Measurements from ENCODE around the gene KCNH2. TPM values are rescaled to one million over a fixed set of nuclear protein-coding genes. Genes with fewer than 3 reads are reported as not detected.

KCNH2 gene
- total and polyA plus RNA-seq, 2 experiments from 2014 or later: 2.6 to 14.7 TPM

GRCh38 chr7:150900675-150901074, 77.4 kb downstream of the KCNH2 start:
- H3K4me3 Mint-ChIP-seq: no peak overlapping the region
- ATAC-seq: no peak
- no peak overlapping the region for H3K4me2 ChIP-seq

More at GRCh38 chr7:150900675-150901074, 77.4 kb downstream of the KCNH2 start:
- no peak for DNase-seq (ENCODE audit: low spot score)
- no peak overlapping the region for H3K27ac Mint-ChIP-seq
- no peak for TF ChIP-seq REST (IDR thresholded peaks at IDR 0.05; ENCODE audit: unreplicated experiment)
- TF ChIP-seq ZNF114 (CRISPR knock-in tag; IDR thresholded peaks at IDR 0.05): no peak
- TF ChIP-seq ZNF331 (CRISPR knock-in tag; IDR thresholded peaks at IDR 0.05; ENCODE audit: low read depth): no peak
- TF ChIP-seq STAT1 (IDR thresholded peaks at IDR 0.05; ENCODE audit: unreplicated experiment): no peak
- no peak for TF ChIP-seq NANOG (IDR thresholded peaks at IDR 0.05; ENCODE audit: borderline replicate concordance)
- TF ChIP-seq CTCF (conservative IDR thresholded peaks at IDR 0.05; ENCODE audit: low read depth in 2 of 2): no peak
- no peak for TF ChIP-seq ETS1 (IDR thresholded peaks at IDR 0.05)
- no peak overlapping the region for H2AFZ ChIP-seq
- H3K36me3 Mint-ChIP-seq (ENCODE audit: low read depth): no peaks in the 10 kb centered on the region; the same call in 2 of the 3 replicates
- no peaks in the 10 kb centered on the region for H3F3A ChIP-seq (replicated peaks; ENCODE audit: low read depth)
- no peaks in the 10 kb centered on the region for H3K9me2 ChIP-seq (ENCODE audit: insufficient read depth)
- no peaks in the 10 kb centered on the region for H4K20me1 ChIP-seq (replicated peaks; ENCODE audit: insufficient read depth)
- H3K27me3 Mint-ChIP-seq (ENCODE audit: insufficient read depth, low read depth, poor library complexity): peaks cover 40% of the 10 kb centered on the region
- H3K4me3 ChIP-seq: no peak overlapping the region
- H3K27me3 ChIP-seq (ENCODE audit: insufficient read depth): no peaks in the 10 kb centered on the region
- H3K4me1 ChIP-seq (ENCODE audit: insufficient read depth): peaks cover 11% of the 10 kb centered on the region; the same call in 1 of the 2 replicates
- H3K36me3 ChIP-seq (ENCODE audit: insufficient read depth): no peaks in the 10 kb centered on the region
- no peaks in the 10 kb centered on the region for H3K79me2 ChIP-seq (replicated peaks; ENCODE audit: insufficient read depth)
- peaks cover 39% of the 10 kb centered on the region for H3K4me1 Mint-ChIP-seq
- H3K27ac ChIP-seq (ENCODE audit: low read depth): no peak overlapping the region
- H3K9me3 Mint-ChIP-seq: no peaks in the 10 kb centered on the region; the same call in 2 of the 3 replicates

Data from GM23338 (cell line).